HG03571 (cell line): Measurements from ENCODE around the gene CTDSP1.

Source experiments
- ATAC-seq: cut with Tn5 transposase; IDR thresholded peaks from one replicate; pipeline ENCODE4 v1.9.1; 2021; ENCODE audit not compliant: unreplicated experiment

The CTDSP1 gene

GRCh38 chr2:218399391-218400166 lies at the start of gene CTDSP1:
TSS of gene CTDSP1 (plus strand) at chr2:218399868. CDS start at chr2:218400091, 223 bp downstream.
- ATAC-seq: peak; percentile 26

GRCh38 chr2:218354045-218354444 lies 45.6 kb upstream of the CTDSP1 start:
- no peak for ATAC-seq

GRCh38 chr2:218354850-218355443 lies 44.7 kb upstream of the CTDSP1 start:
- no peak for ATAC-seq

GRCh38 chr2:218357236-218358177 lies 42.2 kb upstream of the CTDSP1 start:
- no peak for ATAC-seq

GRCh38 chr2:218360453-218360852 lies 39.2 kb upstream of the CTDSP1 start:
- ATAC-seq: no peak

GRCh38 chr2:218362606-218363005 lies 37.1 kb upstream of the CTDSP1 start:
- ATAC-seq: no peak

- no peak for ATAC-seq
Measured at GRCh38 chr2:218363736-218364135, 35.9 kb upstream of the CTDSP1 start.

GRCh38 chr2:218364196-218364595 lies 35.5 kb upstream of the CTDSP1 start:
- ATAC-seq: no peak

GRCh38 chr2:218366621-218367414 lies 32.9 kb upstream of the CTDSP1 start:
- no peak for ATAC-seq

- peak; percentile 96 for ATAC-seq
Measured at GRCh38 chr2:218367415-218368149, 32.1 kb upstream of the CTDSP1 start.

GRCh38 chr2:218368150-218368528 lies 31.5 kb upstream of the CTDSP1 start:
- ATAC-seq: no peak

- ATAC-seq: no peak
Measured at GRCh38 chr2:218368621-218369153, 31.0 kb upstream of the CTDSP1 start.

GRCh38 chr2:218369330-218369729 lies 30.3 kb upstream of the CTDSP1 start:
- ATAC-seq: no peak

GRCh38 chr2:218370410-218371063 lies 29.1 kb upstream of the CTDSP1 start:
- ATAC-seq: no peak

GRCh38 chr2:218371983-218372350 lies 27.7 kb upstream of the CTDSP1 start:
- ATAC-seq: no peak

- ATAC-seq: no peak
Measured at GRCh38 chr2:218374795-218375194, 24.9 kb upstream of the CTDSP1 start.

GRCh38 chr2:218375212-218375611 lies 24.5 kb upstream of the CTDSP1 start:
- no peak for ATAC-seq

- ATAC-seq: no peak
Measured at GRCh38 chr2:218378053-218378452, 21.6 kb upstream of the CTDSP1 start.

- no peak for ATAC-seq
Measured at GRCh38 chr2:218381916-218382366, 17.7 kb upstream of the CTDSP1 start, which contains the start of gene SLC11A1. TSS of gene SLC11A1 (plus strand) at chr2:218382273. CDS start at chr2:218382369, 96 bp downstream.
